RWPE1 (cell line): Measurements from ENCODE around the gene GDF7.

Source experiments
- CTCF ChIA-PET: fragments of 350-600 bp; sonication (Branson Sonifier 250); formaldehyde crosslinking; extraction: SDS; loops from one replicate; lab custom pipeline; 2021; lab: Yijun Ruan, JAX
- POLR2A ChIA-PET: fragments of 400-600 bp; formaldehyde crosslinking; extraction: SDS; loops from one replicate; lab custom pipeline; 2020; ENCODE audit warnings: antibody characterized with exemption; ENCODE audit not compliant: low non-redundant PET; lab: Yijun Ruan, JAX
- DNase-seq: peaks from one replicate; pipeline ENCODE4 v3.0.0; 2012; ENCODE audit warnings: low spot score
- H3K27ac ChIP-seq: fragments of 450-650 bp; 2 replicates; pipeline ENCODE4 v1.5.1; 2017
- TF ChIP-seq, protein P1 (sequence below): fragments of 450-650 bp; conservative IDR thresholded peaks from 2 replicates; pipeline ENCODE4 v1.5.1; 2017; ENCODE audit warnings: low read depth, mild to moderate bottlenecking

GDF7 gene

DNA sequence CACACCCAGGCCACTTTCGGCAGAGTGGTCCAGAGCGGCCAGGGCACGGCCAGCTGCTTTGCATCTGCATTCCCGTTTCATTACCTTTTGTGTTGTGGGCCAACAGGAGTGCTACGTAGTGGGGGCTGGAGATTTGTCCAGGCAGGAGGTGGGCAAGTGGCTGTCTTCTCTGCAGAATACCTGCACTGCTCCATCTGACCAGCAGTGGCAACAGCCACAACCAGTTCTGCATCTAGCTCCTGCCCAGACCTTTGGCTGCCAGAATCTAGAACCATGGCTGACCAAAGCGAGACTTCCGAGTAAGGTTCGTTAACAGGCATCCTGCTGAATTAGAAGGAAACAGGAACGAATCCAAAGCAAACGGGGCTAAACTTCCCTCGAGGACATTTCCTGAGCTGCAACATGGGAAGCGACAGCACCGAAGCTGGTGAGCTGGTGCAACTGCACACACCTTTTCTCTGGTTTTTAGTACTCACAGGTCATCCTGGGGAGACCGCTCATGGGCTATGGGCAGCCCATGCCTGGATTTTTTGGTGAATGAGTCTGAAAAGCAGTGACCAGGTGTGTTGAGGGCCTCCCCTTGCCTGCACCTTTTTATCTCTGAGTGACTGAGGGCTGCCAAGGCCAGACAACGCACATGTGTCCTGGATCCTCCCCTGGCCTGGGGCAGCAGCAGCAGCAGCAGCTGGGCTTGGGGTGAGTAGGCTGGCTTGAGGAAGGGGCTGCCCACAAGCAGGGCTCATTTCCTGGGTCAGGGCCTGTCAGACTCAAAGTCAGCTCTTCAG is 10.5 kb downstream of the GDF7 start:
- no peak overlapping the region for H3K27ac ChIP-seq
- ChIA-PET CTCF (interaction anchor here (0.6 to 1.4 kb wide), 8 partner anchors 10 to 799 kb away, joined by 3 to 6 read pairs (median 3); no protein-coding TSS in a partner anchor), POLR2A (no interaction called here)
- DNase-seq, result no peak
- TF ChIP-seq, protein P1, sequence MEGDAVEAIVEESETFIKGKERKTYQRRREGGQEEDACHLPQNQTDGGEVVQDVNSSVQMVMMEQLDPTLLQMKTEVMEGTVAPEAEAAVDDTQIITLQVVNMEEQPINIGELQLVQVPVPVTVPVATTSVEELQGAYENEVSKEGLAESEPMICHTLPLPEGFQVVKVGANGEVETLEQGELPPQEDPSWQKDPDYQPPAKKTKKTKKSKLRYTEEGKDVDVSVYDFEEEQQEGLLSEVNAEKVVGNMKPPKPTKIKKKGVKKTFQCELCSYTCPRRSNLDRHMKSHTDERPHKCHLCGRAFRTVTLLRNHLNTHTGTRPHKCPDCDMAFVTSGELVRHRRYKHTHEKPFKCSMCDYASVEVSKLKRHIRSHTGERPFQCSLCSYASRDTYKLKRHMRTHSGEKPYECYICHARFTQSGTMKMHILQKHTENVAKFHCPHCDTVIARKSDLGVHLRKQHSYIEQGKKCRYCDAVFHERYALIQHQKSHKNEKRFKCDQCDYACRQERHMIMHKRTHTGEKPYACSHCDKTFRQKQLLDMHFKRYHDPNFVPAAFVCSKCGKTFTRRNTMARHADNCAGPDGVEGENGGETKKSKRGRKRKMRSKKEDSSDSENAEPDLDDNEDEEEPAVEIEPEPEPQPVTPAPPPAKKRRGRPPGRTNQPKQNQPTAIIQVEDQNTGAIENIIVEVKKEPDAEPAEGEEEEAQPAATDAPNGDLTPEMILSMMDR, result 0 out of 2 replicates have a peak, but pooled peaks have one; percentile 12

DNA sequence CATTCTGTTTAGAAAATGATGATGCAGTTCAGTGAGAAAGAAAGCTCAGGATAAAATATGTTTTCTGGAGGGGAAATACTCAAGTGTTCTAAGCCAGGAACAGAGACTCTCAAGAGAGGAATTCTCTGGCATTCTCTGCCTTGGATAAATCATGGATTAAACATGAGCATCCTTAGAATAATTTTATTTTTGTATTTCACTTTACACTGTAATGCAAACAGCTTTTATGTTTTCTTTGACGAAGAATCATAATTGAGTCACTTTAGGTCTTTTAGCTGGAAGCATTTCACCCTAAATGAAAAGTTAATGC is 11.1 kb downstream of the GDF7 start:
- ChIA-PET POLR2A (no interaction called here), CTCF (interaction anchor here (0.6 to 1.4 kb wide), 6 partner anchors 10 to 799 kb away, joined by 3 to 5 read pairs (median 3); no protein-coding TSS in a partner anchor)
- TF ChIP-seq, protein P1, result no peak
- no peak overlapping the region for H3K27ac ChIP-seq
- no peak for DNase-seq

DNA sequence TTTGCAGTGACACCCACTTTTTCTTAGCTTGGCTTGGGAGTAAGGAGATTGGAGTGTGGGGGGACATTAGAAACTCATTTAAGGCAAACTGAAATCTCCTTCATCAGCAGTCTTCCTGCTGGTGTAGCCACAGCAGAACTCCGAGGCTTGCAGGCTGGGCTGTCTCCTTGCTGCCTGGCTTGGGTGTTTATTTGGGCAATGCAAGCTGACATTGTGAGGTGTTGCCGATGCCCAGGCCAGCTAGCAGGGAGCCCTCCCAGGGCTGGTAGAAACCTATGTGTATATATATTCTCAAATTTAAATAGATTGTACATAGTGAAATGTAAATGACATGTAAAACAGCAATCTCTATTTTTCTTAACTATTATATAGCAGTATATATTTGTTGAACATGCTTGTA is 11.8 kb downstream of the GDF7 start:
- no peak for DNase-seq
- H3K27ac ChIP-seq, result no peak overlapping the region
- TF ChIP-seq, protein P1, result no peak
- ChIA-PET CTCF (interaction anchor here (0.6 to 0.7 kb wide), 2 partner anchors 11 to 350 kb away, joined by 3 read pairs; no protein-coding TSS in a partner anchor), POLR2A (no interaction called here)

DNA sequence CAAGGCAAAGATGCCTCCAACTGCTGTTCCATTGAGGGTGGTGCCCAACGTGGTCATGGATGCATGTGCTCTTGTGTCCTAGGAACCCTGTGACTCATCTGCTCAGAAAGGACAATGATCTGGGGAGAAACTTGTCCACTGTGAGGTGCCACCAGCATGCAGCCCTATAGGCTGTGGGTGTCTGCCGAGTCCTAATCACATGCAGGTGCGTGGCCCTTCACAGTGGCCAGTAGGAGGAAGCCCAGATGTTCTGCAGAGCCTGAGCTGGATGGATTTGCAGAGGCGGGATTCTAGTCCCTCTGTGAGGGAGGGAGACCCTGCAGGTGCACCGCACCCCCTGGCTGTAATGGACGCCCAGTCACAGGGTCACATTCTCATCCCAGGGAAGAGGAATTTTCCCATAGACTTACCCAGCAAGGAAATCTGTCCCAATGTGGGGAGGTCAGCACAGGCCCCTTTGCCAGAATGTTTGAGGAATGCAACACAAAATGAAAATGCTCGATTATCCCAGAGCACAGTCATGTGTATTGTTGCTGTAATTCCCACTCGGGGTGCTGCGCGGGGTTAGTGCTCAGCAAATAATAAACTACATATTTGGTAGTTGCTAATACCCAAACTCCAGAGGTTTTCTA is 13.9 kb downstream of the GDF7 start:
- ChIA-PET POLR2A (no interaction called here), CTCF (no interaction called here)
- TF ChIP-seq, protein P1, result no peak
- DNase-seq, result no peak
- no peak overlapping the region for H3K27ac ChIP-seq

DNA sequence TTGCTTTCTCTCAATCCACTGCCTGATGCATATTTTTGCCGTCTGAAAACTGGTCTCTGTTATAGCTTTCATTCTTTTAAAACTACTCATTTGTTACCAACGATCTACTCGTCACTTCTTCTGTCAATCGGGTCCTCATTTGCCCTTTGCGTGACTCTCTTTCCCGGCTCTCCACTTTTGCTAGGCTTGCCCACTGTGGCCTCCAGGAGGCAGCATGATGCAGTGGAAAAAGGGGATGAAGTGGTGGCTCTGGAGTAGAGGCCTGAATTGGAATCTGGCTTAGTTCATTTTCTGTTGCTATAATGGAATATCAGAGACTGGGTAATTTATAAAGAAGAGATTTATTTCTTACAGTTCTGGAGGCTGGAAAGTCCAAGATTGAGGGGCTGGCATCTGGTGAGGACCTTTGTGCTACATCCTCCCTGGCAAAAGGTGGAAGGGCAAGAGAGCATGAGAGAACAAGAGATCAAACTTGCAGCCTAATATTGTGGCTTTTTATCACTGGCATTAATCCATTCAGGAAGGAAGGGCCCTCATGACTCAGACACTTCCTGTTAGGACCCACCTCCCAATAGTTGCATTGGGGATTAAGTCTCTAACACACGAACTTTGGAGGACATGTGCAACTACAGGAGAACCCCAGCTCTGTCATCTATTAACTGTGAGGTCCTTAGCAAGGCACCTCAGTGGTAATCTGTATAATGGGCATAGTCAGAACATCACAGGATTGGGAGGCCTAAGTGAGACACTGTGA is 15.4 kb downstream of the GDF7 start:
- TF ChIP-seq, protein P1, result no peak
- POLR2A ChIA-PET, result no interaction called here
- DNase-seq, result no peak
- H3K27ac ChIP-seq, result no peak overlapping the region
- CTCF ChIA-PET, result interaction anchor here (1.1 kb wide), 1 partner anchor 281 kb away, joined by 3 read pairs; no protein-coding TSS in a partner anchor

DNA sequence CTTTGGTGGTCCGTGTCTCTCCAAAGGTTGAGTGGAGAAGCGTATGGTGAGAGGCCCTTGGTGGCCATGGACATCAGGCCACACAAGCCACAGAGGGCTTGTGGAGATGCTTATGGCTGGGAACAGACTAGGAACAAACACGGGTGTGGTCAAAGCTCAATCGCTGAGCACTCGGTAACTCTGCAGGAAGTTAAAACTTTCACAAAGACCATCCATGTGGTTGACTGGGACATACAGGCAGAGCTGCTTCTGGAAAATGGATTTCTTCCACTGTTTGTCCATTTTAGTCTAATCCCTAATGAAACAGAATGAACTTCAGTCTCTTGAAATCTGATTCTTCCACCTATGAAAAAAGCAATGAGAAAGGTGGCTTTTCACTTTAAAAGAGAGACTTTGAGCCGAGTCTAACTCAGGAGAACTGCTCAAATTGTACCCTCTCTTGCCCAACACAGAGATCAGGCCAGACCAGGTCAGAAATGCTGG is 17.7 kb downstream of the GDF7 start:
- DNase-seq, result no peak
- ChIA-PET CTCF (interaction anchor here (0.5 kb wide), 1 partner anchor 39 kb away, joined by 3 read pairs; no protein-coding TSS in a partner anchor), POLR2A (no interaction called here)

More for the DNA sequence above, 17.7 kb downstream of the GDF7 start:
- no peak overlapping the region for H3K27ac ChIP-seq
- TF ChIP-seq, protein P1, result no peak
